ENCODE measurements around the gene RHOT2.

- TF ChIP-seq CTCF (IDR thresholded peaks at IDR 0.05; ENCODE audit: low read depth, low read length) (no peak), POLR2A (IDR thresholded peaks at IDR 0.05; ENCODE audit: extremely low read depth, insufficient read length) (no peak), MYC (IDR thresholded peaks at IDR 0.05; ENCODE audit: low read depth, low read length) (no peak)
- TF ChIP-seq, protein P1, sequence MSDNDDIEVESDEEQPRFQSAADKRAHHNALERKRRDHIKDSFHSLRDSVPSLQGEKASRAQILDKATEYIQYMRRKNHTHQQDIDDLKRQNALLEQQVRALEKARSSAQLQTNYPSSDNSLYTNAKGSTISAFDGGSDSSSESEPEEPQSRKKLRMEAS (IDR thresholded peaks at IDR 0.05; ENCODE audit: low read depth, low read length) = no peak
Observed at GRCh38 chr16:716768-717325, 48.9 kb downstream of the RHOT2 start.

Measured in NB4 (cell line).